ENCODE results near the gene FEM1C.

The FEM1C gene

GRCh38 chr5:115543365-115544042, 1.1 kb downstream of the FEM1C start:
- H3K4me1 Mint-ChIP-seq = peaks cover 55% of the 10 kb centered on the region

GRCh38 chr5:115542651-115543364, 1.8 kb downstream of the FEM1C start:
- no peak for ATAC-seq

More at GRCh38 chr5:115543365-115544042, 1.1 kb downstream of the FEM1C start:
- Mint-ChIP-seq H3K27ac (peak overlapping the region; percentile 88), H3K36me3 (peaks cover 38% of the 10 kb centered on the region), H3K27me3 (no peaks in the 10 kb centered on the region), H3K9me3 (no peaks in the 10 kb centered on the region), H3K4me3 (peak overlapping the region; percentile 86)
- peak; percentile 29 for ATAC-seq

GRCh38 chr5:115542086-115542485, 2.5 kb downstream of the FEM1C start:
- H3K4me1 Mint-ChIP-seq = peaks cover 69% of the 10 kb centered on the region

More at GRCh38 chr5:115542651-115543364, 1.8 kb downstream of the FEM1C start:
- H3K4me3 Mint-ChIP-seq = peak overlapping the region; percentile 86
- peak overlapping the region; percentile 88 for H3K27ac Mint-ChIP-seq
- H3K9me3 Mint-ChIP-seq = no peaks in the 10 kb centered on the region
- peaks cover 45% of the 10 kb centered on the region for H3K36me3 Mint-ChIP-seq
- no peaks in the 10 kb centered on the region for H3K27me3 Mint-ChIP-seq
- peaks cover 62% of the 10 kb centered on the region for H3K4me1 Mint-ChIP-seq

GRCh38 chr5:115541611-115542010, 3.0 kb downstream of the FEM1C start:
- no peak for ATAC-seq
- no peaks in the 10 kb centered on the region for H3K27me3 Mint-ChIP-seq
- peaks cover 74% of the 10 kb centered on the region for H3K4me1 Mint-ChIP-seq
- peak overlapping the region; percentile 86 for H3K4me3 Mint-ChIP-seq
- H3K27ac Mint-ChIP-seq = peak overlapping the region; percentile 88
- H3K36me3 Mint-ChIP-seq = peaks cover 55% of the 10 kb centered on the region
- no peaks in the 10 kb centered on the region for H3K9me3 Mint-ChIP-seq

More at GRCh38 chr5:115542086-115542485, 2.5 kb downstream of the FEM1C start:
- H3K36me3 Mint-ChIP-seq = peaks cover 51% of the 10 kb centered on the region
- peak overlapping the region; percentile 86 for H3K4me3 Mint-ChIP-seq
- ATAC-seq = no peak
- no peaks in the 10 kb centered on the region for H3K27me3 Mint-ChIP-seq
- H3K9me3 Mint-ChIP-seq = no peaks in the 10 kb centered on the region
- peak overlapping the region; percentile 88 for H3K27ac Mint-ChIP-seq

- Mint-ChIP-seq H3K36me3 (peaks cover 72% of the 10 kb centered on the region), H3K27ac (no peak overlapping the region), H3K4me3 (no peak overlapping the region), H3K4me1 (peaks cover 79% of the 10 kb centered on the region), H3K27me3 (no peaks in the 10 kb centered on the region), H3K9me3 (peaks cover 2% of the 10 kb centered on the region)
- no peak for ATAC-seq
These were observed 9.0 kb downstream of the FEM1C start for GRCh38 chr5:115535479-115536035.

- Mint-ChIP-seq H3K27me3 (no peaks in the 10 kb centered on the region), H3K36me3 (peaks cover 57% of the 10 kb centered on the region), H3K4me3 (no peak overlapping the region), H3K9me3 (peaks cover 2% of the 10 kb centered on the region), H3K27ac (no peak overlapping the region), H3K4me1 (peaks cover 66% of the 10 kb centered on the region)
- ATAC-seq = no peak
These were observed 12.1 kb downstream of the FEM1C start for GRCh38 chr5:115532517-115532916.

- Mint-ChIP-seq H3K27me3 (no peaks in the 10 kb centered on the region), H3K9me3 (peaks cover 2% of the 10 kb centered on the region), H3K4me1 (peaks cover 61% of the 10 kb centered on the region), H3K36me3 (peaks cover 52% of the 10 kb centered on the region), H3K27ac (no peak overlapping the region), H3K4me3 (no peak overlapping the region)
- no peak for ATAC-seq
These were observed 12.7 kb downstream of the FEM1C start for GRCh38 chr5:115531787-115532367.

GRCh38 chr5:115531380-115531779, 13.2 kb downstream of the FEM1C start:
- Mint-ChIP-seq H3K9me3 (peaks cover 2% of the 10 kb centered on the region), H3K27me3 (no peaks in the 10 kb centered on the region), H3K27ac (no peak overlapping the region), H3K4me3 (no peak overlapping the region), H3K4me1 (peaks cover 61% of the 10 kb centered on the region), H3K36me3 (peaks cover 52% of the 10 kb centered on the region)
- ATAC-seq = no peak

- Mint-ChIP-seq H3K4me3 (no peak overlapping the region), H3K9me3 (peaks cover 2% of the 10 kb centered on the region), H3K36me3 (peaks cover 45% of the 10 kb centered on the region)
These were observed 14.1 kb downstream of the FEM1C start for GRCh38 chr5:115530426-115530825.

GRCh38 chr5:115526604-115527003, 18.0 kb downstream of the FEM1C start:
- Mint-ChIP-seq H3K9me3 (no peaks in the 10 kb centered on the region), H3K4me3 (no peak overlapping the region), H3K27ac (no peak overlapping the region), H3K27me3 (no peaks in the 10 kb centered on the region), H3K36me3 (peaks cover 42% of the 10 kb centered on the region), H3K4me1 (peaks cover 40% of the 10 kb centered on the region)
- ATAC-seq = no peak

More at GRCh38 chr5:115530426-115530825, 14.1 kb downstream of the FEM1C start:
- H3K27ac Mint-ChIP-seq = no peak overlapping the region
- no peaks in the 10 kb centered on the region for H3K27me3 Mint-ChIP-seq
- ATAC-seq = no peak
- H3K4me1 Mint-ChIP-seq = peaks cover 53% of the 10 kb centered on the region

- Mint-ChIP-seq H3K27me3 (no peaks in the 10 kb centered on the region), H3K27ac (no peak overlapping the region), H3K4me3 (no peak overlapping the region), H3K4me1 (peaks cover 34% of the 10 kb centered on the region), H3K9me3 (no peaks in the 10 kb centered on the region), H3K36me3 (peaks cover 41% of the 10 kb centered on the region)
- no peak for ATAC-seq
These were observed 20.3 kb downstream of the FEM1C start for GRCh38 chr5:115524199-115524847.

GRCh38 chr5:115522832-115523403, 21.7 kb downstream of the FEM1C start:
- H3K36me3 Mint-ChIP-seq = peaks cover 28% of the 10 kb centered on the region
- H3K4me1 Mint-ChIP-seq = peaks cover 20% of the 10 kb centered on the region
- no peak overlapping the region for H3K27ac Mint-ChIP-seq
- no peaks in the 10 kb centered on the region for H3K9me3 Mint-ChIP-seq
- H3K27me3 Mint-ChIP-seq = no peaks in the 10 kb centered on the region
- ATAC-seq = no peak
- H3K4me3 Mint-ChIP-seq = no peak overlapping the region

- ATAC-seq = no peak
- Mint-ChIP-seq H3K27me3 (no peaks in the 10 kb centered on the region), H3K36me3 (peaks cover 24% of the 10 kb centered on the region), H3K27ac (no peak overlapping the region), H3K4me3 (no peak overlapping the region), H3K9me3 (no peaks in the 10 kb centered on the region), H3K4me1 (peaks cover 13% of the 10 kb centered on the region)
These were observed 24.4 kb downstream of the FEM1C start for GRCh38 chr5:115520191-115520590.

GRCh38 chr5:115516372-115516771, 28.2 kb downstream of the FEM1C start:
- Mint-ChIP-seq H3K4me1 (no peaks in the 10 kb centered on the region), H3K4me3 (no peak overlapping the region), H3K27me3 (no peaks in the 10 kb centered on the region), H3K36me3 (peaks cover 26% of the 10 kb centered on the region), H3K27ac (no peak overlapping the region), H3K9me3 (peaks cover 8% of the 10 kb centered on the region)
- ATAC-seq = no peak

GRCh38 chr5:115514220-115514619, 30.4 kb downstream of the FEM1C start:
- H3K36me3 Mint-ChIP-seq = peaks cover 26% of the 10 kb centered on the region

More at GRCh38 chr5:115514220-115514619, 30.4 kb downstream of the FEM1C start:
- Mint-ChIP-seq H3K4me3 (no peak overlapping the region), H3K9me3 (peaks cover 8% of the 10 kb centered on the region), H3K27ac (no peak overlapping the region), H3K27me3 (no peaks in the 10 kb centered on the region), H3K4me1 (no peaks in the 10 kb centered on the region)
- ATAC-seq = no peak

Data from stimulated activated memory B cell treated with anti-CD40 and anti-IgM and Interleukin-4, amounts not matched to agents 10 μg/mL and 1 μg/mL and 100 μg/mL, for 72 hours (primary cell).